Endothelial cell of umbilical vein (primary cell): Measurements from ENCODE around the gene MYO1H. TPM values are rescaled to one million over a fixed set of nuclear protein-coding genes. Genes with fewer than 3 reads are reported as not detected.

Source experiments
- BruUV-seq: library from RNA; stranded (reverse); fragments of 400-500 nt; replicated peaks from 2 replicates; lab custom pipeline; 2021; lab: Mats Ljungman, UMichigan
- CTCF ChIA-PET: fragments of 300-600, 350-600 bp; sonication (Branson Sonifier 250); formaldehyde crosslinking; loops from one replicate; lab custom pipeline; 2021; ENCODE audit warnings: antibody characterized with exemption, inconsistent platforms; lab: Charles Lee
- POLR2A ChIA-PET: fragments of 300-600, 350-600 bp; sonication (Branson Sonifier 250); formaldehyde crosslinking; loops from one replicate; lab custom pipeline; 2021; ENCODE audit warnings: antibody characterized with exemption, inconsistent platforms; lab: Charles Lee
- DNase-seq: peaks from one replicate; pipeline ENCODE4 v3.0.0-alpha.2; 2011; ENCODE audit warnings: low read depth, low spot score
- FAIRE-seq: peaks from 2 replicates; lab custom pipeline; 2011; peaks lifted over from hg19 to GRCh38; lab: Jason Lieb, UNC
- H2AFZ ChIP-seq: 2 replicates; pipeline ENCODE4 v1.6.0; 2012; ENCODE audit warnings: low read depth, low read length, control low read depth, inconsistent platforms
- H3K27ac ChIP-seq: 2 replicates; pipeline ENCODE4 v1.5.1; 2011; ENCODE audit warnings: low read depth, mild to moderate bottlenecking, control low read depth, low read length, moderate library complexity; ENCODE audit not compliant: insufficient read depth
- H3K27me3 ChIP-seq, 2 experiments: 2 replicates each; pipeline versions ENCODE4 v1.6.0 to v1.6.1; 2011; ENCODE audit warnings: low read length in 2 of 2, mixed read lengths in 1 of 2; ENCODE audit not compliant: control insufficient read depth in 2 of 2, insufficient read depth in 2 of 2
- H3K36me3 ChIP-seq, 2 experiments: 2 replicates in 1 of 2; 3 replicates in 1 of 2; pipeline ENCODE4 v1.5.1; 2011; ENCODE audit warnings: low read length in 2 of 2, mild to moderate bottlenecking in 1 of 2, moderate library complexity in 1 of 2; ENCODE audit not compliant: control insufficient read depth in 2 of 2, insufficient read depth in 2 of 2; ENCODE audit errors: extremely low read depth in 1 of 2
- H3K4me1 ChIP-seq: 3 replicates; pipeline ENCODE4 v1.5.1; 2011; ENCODE audit warnings: mild to moderate bottlenecking, low read length; ENCODE audit not compliant: control insufficient read depth, insufficient read depth; ENCODE audit errors: extremely low read depth
- H3K4me2 ChIP-seq: 2 replicates; pipeline ENCODE4 v1.6.1; 2011; ENCODE audit warnings: low read length, control low read depth, mixed read lengths; ENCODE audit not compliant: insufficient read depth
- H3K4me3 ChIP-seq, 3 experiments: fragments of 200-600 bp in 1 of 3; sonication (generic), shearing (Covaris generic) in 1 of 3; replicated peaks in 1 of 3; 2 replicates each; pipeline ENCODE4 v1.5.1; 2011 to 2016; ENCODE audit warnings: control low read depth in 3 of 3, low read length in 3 of 3, mild to moderate bottlenecking in 2 of 3, inconsistent platforms in 1 of 3, low read depth in 1 of 3, moderate library complexity in 1 of 3; ENCODE audit not compliant: insufficient read depth in 1 of 3
- H3K79me2 ChIP-seq: 2 replicates; pipeline ENCODE4 v1.6.0; 2012; ENCODE audit warnings: low read length, inconsistent platforms; ENCODE audit not compliant: control insufficient read depth, insufficient read depth
- H3K9ac ChIP-seq: replicated peaks from 2 replicates; pipeline ENCODE3; 2011; ENCODE audit warnings: low read length, control low read depth; ENCODE audit not compliant: insufficient read depth; ENCODE audit errors: extremely low read depth
- H3K9me1 ChIP-seq: replicated peaks from 3 replicates; pipeline ENCODE4 v1.6.0; 2011; ENCODE audit warnings: mild to moderate bottlenecking, low read length; ENCODE audit not compliant: control insufficient read depth, insufficient read depth; ENCODE audit errors: extremely low read depth
- H3K9me3 ChIP-seq: replicated peaks from 2 replicates; pipeline ENCODE4 v1.5.1; 2012; ENCODE audit warnings: low read length, inconsistent platforms; ENCODE audit not compliant: control insufficient read depth, insufficient read depth
- H4K20me1 ChIP-seq: replicated peaks from 2 replicates; pipeline ENCODE3; 2011; ENCODE audit warnings: mild to moderate bottlenecking, low read length; ENCODE audit not compliant: control insufficient read depth, insufficient read depth; ENCODE audit errors: extremely low read depth
- EZH2 ChIP-seq: IDR thresholded peaks from 2 replicates; pipeline ENCODE4 v1.6.1; 2012; ENCODE audit warnings: borderline replicate concordance, low read depth, mild to moderate bottlenecking, moderate library complexity, low read length, inconsistent platforms; ENCODE audit not compliant: severe bottlenecking
- FOS ChIP-seq: IDR thresholded peaks from 2 replicates; pipeline ENCODE4 v1.6.1; 2011; ENCODE audit warnings: mild to moderate bottlenecking, low read length, moderate library complexity, borderline replicate concordance; ENCODE audit not compliant: insufficient read depth
- GATA2 ChIP-seq: IDR thresholded peaks from 2 replicates; pipeline ENCODE4 v1.7.0; 2011; ENCODE audit warnings: low read depth, mild to moderate bottlenecking, moderate library complexity, mixed read lengths, low read length; ENCODE audit not compliant: insufficient read length, insufficient read depth
- JUN ChIP-seq: IDR thresholded peaks from 2 replicates; pipeline ENCODE4 v1.6.1; 2011; ENCODE audit warnings: borderline replicate concordance, low read depth; ENCODE audit not compliant: insufficient read length, insufficient read depth
- MYC ChIP-seq: IDR thresholded peaks from one replicate; pipeline ENCODE4 v1.6.1; 2011; ENCODE audit warnings: mild to moderate bottlenecking, low read depth, low read length
- POLR2A ChIP-seq: IDR thresholded peaks from 2 replicates; pipeline ENCODE4 v1.6.1; 2012; ENCODE audit warnings: low read depth, mild to moderate bottlenecking, control low read depth, low read length
- POLR2AphosphoS5 ChIP-seq: IDR thresholded peaks from 2 replicates; pipeline ENCODE4 v1.6.1; 2012; ENCODE audit warnings: low read depth, mild to moderate bottlenecking, control low read depth, low read length, moderate library complexity; ENCODE audit not compliant: insufficient read depth
- dilution Hi-C: fragments of 300-500 bp; cut with MboI; formaldehyde crosslinking; loops from one replicate; pipeline ENCODE4 v1.15.0; 2019; ENCODE audit warnings: low sequenced_read_pairs; ENCODE audit not compliant: extremely low pct_ligation_motif_present
- intact Hi-C: fragments of 100-400 bp; cut with micrococcal nuclease; formaldehyde crosslinking; loops from one replicate; pipeline ENCODE4 v1.10.0; 2022
- polyA plus RNA-seq, 4 experiments: library from polyadenylated mRNA; depleted of rRNA in 3 of 4; stranded (reverse) in 3 of 4; unstranded in 1 of 4; fragments of >200 nt; gene quantifications; 2 replicates each; pipeline versions ENCODE4 v1.2.1 to v1.2.3, GENCODE V29; 2011 to 2012; ENCODE audit warnings: missing spikeins in 1 of 4
- total RNA-seq: library from RNA; stranded (reverse); gene quantifications from 2 replicates; pipeline ENCODE4 v1.2.3, GENCODE V29; 2021
- TF ChIP-seq, protein P1 (sequence below), 2 donors: IDR thresholded peaks; 1 replicate in 1 of 2; 2 replicates in 1 of 2; pipeline ENCODE4 v1.5.1; 2011; ENCODE audit warnings: low read length in 2 of 2, mild to moderate bottlenecking in 2 of 2, moderate library complexity in 2 of 2, control low read depth in 1 of 2, inconsistent platforms in 1 of 2, low read depth in 1 of 2; ENCODE audit not compliant: insufficient read depth in 1 of 2; ENCODE audit errors: extremely low read depth in 1 of 2
- TF ChIP-seq, protein P2 (sequence below): IDR thresholded peaks from 2 replicates; pipeline ENCODE4 v1.6.1; 2011; ENCODE audit not compliant: insufficient read depth, insufficient read length

The MYO1H gene
- total and polyA plus RNA-seq, 2 donors (not counting 3 experiments of a cell fraction or from before 2014, with no cell fraction given), result not detected

DNA sequence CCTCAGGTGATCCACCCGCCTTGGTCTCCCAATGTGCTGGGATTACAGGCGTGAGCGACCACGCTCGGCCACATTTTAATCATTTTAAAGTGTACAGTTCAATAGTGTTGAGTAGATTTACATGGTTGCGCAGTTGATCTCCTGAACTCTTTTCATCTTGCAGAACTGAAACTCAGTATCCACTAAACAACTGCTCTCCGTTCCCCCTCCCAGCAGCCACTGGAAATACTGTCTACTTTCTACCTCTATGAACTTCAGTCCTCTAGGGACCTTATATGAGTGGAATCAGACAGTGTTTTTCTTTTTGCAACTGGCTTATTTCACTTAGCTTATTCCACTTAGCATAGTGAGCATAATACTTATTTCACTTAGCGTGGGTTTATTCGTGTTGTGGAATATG, 75.7 kb downstream of the MYO1H start:
- ChIA-PET POLR2A (interaction anchor here (0.5 kb wide), 1 partner anchor 301 kb away, joined by 5 read pairs; no protein-coding TSS in a partner anchor), CTCF (interaction anchor here (1.2 kb wide), 2 partner anchors 10 to 30 kb away, joined by 3 to 4 read pairs; no protein-coding TSS in a partner anchor)
- Histone ChIP-seq H4K20me1 (no peaks in the 10 kb centered on the region), H3K4me1 (no peaks in the 10 kb centered on the region), H3K9me1 (no peaks in the 10 kb centered on the region), H3K79me2 (no peaks in the 10 kb centered on the region), H3K27ac (no peak overlapping the region), H2AFZ (no peak overlapping the region), H3K4me2 (no peak overlapping the region), H3K27me3 (peaks cover 0 to 2% of the 10 kb centered on the region in 2 experiments), H3K9ac (no peak overlapping the region), H3K9me3 (no peaks in the 10 kb centered on the region), H3K36me3 (no peaks in the 10 kb centered on the region), H3K4me3 (no peak overlapping the region)
- BruUV-seq, result no TSS peak
- no peak for TF ChIP-seq JUN
- no peak for TF ChIP-seq GATA2
- TF ChIP-seq EZH2, result no peak
- no peak for TF ChIP-seq POLR2AphosphoS5
- TF ChIP-seq MYC, result no peak
- no peak for TF ChIP-seq POLR2A
- TF ChIP-seq, protein P1, sequence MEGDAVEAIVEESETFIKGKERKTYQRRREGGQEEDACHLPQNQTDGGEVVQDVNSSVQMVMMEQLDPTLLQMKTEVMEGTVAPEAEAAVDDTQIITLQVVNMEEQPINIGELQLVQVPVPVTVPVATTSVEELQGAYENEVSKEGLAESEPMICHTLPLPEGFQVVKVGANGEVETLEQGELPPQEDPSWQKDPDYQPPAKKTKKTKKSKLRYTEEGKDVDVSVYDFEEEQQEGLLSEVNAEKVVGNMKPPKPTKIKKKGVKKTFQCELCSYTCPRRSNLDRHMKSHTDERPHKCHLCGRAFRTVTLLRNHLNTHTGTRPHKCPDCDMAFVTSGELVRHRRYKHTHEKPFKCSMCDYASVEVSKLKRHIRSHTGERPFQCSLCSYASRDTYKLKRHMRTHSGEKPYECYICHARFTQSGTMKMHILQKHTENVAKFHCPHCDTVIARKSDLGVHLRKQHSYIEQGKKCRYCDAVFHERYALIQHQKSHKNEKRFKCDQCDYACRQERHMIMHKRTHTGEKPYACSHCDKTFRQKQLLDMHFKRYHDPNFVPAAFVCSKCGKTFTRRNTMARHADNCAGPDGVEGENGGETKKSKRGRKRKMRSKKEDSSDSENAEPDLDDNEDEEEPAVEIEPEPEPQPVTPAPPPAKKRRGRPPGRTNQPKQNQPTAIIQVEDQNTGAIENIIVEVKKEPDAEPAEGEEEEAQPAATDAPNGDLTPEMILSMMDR (IDR thresholded peaks at IDR 0.05; ENCODE audit: extremely low read depth in 1 of 2, insufficient read depth in 1 of 2, low read depth in 1 of 2, low read length in 2 of 2), result no peak
- TF ChIP-seq FOS, result no peak
- TF ChIP-seq, protein P2, sequence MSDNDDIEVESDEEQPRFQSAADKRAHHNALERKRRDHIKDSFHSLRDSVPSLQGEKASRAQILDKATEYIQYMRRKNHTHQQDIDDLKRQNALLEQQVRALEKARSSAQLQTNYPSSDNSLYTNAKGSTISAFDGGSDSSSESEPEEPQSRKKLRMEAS, result no peak
- DNase-seq (no peak), FAIRE-seq (peak; percentile 33)
- intact Hi-C loops (no loop called here), dilution Hi-C loops (no loop called here)
